ENCODE results near the gene HCFC2.
"Not testable (repeated sequence)": the region's sequence is repeated elsewhere in the genome, so short reads cannot be mapped to it uniquely, and the experiment has no call there.

The HCFC2 gene

DNA sequence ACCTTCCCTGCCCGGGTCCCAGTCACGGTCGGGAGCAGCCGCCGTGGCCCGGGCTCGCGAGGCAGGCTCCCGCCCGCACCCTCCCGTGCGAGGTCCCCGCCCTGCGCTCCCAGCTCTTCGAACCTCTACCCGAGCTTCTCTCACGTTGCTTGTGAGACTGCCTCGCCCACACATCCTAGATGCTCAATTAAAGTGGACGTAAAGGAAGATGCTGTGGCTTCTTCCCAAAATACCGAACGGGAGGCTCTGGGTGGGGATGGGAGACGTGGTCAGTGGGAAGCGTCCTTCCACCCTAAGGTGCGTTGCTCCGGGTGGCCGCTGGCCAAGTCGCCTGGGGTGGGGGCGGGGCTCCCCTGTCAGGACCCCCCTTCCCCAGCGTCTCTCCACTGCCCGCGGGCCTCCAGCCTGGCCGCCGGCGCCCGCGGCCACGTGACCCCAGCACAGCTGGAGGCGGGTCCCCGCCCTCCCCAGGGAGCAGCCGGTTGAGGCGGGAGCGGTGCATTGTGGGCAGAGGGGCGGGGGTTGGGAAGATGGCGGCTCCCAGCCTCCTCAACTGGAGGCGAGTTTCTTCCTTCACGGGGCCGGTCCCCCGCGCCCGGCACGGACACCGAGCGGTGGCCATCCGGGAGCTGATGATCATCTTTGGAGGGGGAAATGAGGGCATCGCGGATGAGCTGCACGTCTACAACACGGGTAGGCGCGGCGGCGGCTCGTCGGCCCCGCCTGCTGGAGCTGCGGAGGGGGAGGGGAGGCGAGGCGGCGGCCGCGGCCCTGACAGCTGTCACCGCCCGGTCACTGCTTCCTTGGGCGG lies at the start of gene HCFC2:
Gene HCFC2 (plus strand): TSS at position 501 of the 811 bp plus-strand sequence. CDS start 30 bp downstream, at position 531.
- DNase-seq, result peak; percentile 72 to 79

DNA sequence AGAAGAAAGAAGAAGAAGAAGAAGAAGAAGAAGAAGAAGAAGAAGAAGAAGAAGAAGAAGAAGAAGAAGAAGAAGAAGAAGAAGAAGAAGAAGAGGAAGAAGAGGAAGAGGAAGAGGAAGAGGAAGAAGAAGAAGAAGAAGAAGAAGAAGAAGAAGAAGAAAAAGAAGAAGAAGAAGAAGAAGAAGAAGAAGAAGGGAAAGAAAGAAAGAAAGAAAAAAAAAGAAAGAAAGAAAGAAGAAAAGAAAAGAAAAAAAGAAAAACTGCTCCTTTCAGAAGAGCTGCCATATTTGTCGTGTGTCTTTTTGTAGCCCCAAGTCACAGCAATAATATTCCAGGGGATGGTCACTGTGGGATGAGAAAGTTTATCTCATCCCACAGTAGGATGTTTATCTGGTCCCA lies 42.5 kb upstream of the HCFC2 start:
- not testable (repeated sequence) for DNase-seq

DNA sequence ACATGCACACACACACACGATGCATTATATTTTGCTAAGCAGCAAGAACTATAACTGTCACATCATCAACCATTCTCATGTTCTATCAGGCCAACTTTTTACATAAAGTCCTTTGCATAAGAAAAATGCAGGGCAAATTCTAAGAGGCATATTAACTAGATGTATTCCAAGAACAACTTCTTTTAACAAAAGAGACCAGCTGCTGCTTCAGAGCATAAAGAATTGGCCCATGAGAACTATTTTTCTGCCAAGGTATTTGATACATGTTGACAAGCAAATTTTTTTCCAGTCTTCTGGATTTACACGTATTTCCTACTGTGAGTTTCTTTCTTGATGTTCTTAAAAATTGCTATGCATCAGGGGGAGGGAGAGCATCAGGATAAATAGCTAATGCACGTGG lies 41.5 kb upstream of the HCFC2 start:
- DNase-seq, result no peak

DNA sequence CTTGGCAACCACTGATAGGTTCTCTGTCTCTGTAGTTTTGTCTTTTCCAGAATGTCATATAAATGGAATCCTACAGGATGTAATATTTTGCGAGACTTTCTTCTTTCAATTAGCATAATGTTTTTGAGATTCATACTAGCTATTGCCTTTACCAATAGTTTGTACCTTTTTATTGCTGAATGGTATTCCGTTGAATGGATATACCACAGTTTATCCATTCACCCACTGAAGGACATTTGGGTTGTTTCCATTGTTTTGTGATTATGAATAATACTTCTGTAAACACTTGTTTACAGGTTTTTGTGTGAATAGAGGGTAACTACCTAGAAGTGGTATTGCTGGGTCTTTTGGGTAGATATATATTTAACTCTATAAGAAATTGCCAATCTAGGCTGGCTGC lies 40.6 kb upstream of the HCFC2 start:
- no peak for DNase-seq

DNA sequence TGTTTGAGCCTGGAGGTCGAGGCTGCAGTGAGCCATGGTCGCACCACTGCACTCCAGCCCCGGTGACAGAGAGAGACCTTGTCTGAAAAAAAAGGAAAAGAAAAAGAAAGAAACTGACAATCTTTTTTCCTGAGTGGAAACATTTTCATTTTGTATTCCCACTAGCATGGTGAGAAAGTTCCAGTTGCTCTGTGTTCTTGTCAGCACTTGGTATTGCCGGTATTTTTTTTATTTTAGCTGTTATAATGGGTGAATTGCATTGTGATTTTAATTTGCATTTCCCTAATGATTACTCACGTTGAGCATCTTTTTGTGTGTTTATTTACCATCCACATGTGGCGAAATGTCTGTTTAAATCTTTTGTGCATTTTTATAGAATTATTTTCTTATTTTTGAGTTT lies 40.0 kb upstream of the HCFC2 start:
- no peak for DNase-seq

DNA sequence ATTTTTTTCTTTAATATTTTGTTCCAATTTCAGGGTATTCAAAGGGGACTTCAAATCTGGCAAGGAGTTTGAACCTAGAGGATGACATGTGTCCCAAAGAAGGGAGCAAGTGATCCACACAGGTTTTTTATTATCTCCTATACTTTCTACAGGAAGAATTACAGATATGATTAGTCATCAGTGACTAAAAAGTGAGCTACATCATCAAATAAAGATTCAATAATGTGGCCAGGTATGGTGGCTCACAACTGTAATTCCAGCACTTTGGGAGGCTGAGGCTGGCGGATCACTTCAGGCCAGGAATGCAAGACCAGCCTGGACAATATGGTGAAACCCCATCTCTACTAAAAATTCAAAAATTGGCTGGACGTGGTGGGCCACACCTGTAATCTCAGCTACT lies 38.6 kb upstream of the HCFC2 start:
- no peak for DNase-seq

DNA sequence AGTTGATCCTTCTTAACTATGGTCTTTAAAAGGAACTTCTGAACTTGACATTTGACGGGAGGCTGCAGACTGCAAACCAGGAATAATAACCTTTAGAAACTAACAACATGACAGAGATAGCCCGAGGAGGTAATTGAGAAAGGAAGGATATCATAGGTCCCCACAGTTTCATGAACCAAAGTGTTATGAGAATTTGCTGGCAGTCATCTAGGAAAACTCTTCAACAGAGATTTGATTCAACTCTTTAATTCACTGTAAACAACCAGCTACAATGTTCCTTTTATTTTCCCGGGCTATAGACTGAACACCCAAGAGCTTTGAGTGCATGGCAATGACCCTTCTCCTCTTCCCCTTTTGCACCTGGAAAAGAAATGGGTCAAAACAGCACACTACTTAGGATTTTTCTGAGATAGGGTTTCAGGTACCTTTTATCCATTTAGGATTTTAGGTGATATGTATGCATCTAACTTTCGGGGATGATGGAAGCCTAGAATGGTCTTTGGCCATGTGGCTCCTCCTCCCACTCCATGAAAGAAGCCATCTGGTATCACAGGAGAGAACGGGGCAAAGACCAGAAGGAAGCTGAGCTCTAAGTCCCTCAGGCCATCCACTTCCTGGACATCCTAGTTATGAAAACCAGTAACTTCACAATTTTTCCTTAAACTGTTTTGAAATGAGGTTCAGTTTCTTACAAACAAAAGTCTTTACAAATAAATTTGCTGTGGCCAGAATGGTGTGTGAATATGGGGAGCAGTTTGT lies 37.3 kb upstream of the HCFC2 start:
- no peak for DNase-seq

DNA sequence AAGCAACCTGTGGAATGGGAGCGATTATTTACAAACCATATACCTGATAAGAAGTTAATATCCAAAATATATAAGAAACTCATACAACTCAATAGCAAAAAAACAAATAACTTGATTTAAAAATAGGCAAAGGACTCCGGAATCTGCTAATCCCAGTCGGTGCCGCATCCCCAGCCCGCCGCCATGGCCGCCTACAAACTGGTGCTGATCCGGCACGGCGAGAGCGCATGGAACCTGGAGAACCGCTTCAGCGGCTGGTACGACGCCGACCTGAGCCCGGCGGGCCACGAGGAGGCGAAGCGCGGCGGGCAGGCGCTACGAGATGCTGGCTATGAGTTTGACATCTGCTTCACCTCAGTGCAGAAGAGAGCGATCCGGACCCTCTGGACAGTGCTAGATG lies 33.7 kb upstream of the HCFC2 start:
- not testable (repeated sequence) for DNase-seq

DNA sequence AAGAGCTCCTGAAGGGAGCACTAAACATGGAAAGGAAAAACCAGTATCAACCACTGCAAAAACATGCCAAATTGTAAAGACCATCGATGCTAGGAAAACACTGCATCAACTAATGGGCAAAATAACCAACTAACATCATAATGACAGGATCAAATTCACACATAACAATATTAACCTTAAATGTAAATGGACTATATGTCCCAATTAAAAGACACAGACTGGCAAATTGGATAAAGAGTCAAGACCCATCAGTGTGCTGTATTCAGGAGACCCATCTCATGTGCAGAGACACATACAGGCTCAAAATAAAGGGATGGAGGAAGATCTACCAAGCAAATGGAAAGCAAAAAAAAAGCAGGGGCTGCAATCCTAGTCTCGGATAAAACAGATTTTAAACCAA lies 28.2 kb upstream of the HCFC2 start:
- DNase-seq, result not testable (repeated sequence)

DNA sequence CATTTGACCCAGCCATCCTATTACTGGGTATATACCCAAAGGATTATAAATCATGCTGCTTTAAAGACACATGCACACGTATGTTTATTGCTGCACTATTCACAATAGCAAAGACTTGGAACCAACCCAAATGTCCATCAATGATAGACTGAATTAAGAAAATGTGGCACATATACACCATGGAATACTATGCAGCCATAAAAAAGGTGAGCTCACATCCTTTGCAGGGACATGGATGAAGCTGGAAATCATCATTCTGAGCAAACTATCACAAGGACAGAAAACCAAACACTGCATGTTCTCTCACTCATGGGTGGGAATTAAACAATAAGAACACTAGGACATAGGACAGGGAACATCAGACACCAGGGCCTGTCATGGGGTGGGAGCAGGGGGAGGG lies 24.6 kb upstream of the HCFC2 start:
- not testable (repeated sequence) for DNase-seq

DNA sequence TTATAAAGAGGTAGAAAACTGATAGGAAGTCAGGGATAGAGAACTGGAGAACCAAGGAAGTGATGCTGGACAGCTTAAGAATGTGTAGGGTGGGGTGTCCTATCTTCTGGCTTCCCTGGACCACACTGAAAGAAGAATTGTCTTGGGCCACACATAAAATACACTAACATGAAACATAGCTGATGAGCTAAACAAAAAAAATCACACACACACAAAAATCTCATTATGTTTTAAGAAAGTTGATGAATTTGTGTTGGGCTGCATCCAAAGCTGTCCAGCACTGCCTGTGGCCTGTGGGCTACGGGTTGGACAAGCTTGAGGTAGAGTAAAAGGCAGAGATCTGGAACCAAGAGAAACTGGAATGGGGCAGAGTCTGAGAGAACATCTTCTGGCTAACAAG lies 21.8 kb upstream of the HCFC2 start:
- DNase-seq, result no peak

DNA sequence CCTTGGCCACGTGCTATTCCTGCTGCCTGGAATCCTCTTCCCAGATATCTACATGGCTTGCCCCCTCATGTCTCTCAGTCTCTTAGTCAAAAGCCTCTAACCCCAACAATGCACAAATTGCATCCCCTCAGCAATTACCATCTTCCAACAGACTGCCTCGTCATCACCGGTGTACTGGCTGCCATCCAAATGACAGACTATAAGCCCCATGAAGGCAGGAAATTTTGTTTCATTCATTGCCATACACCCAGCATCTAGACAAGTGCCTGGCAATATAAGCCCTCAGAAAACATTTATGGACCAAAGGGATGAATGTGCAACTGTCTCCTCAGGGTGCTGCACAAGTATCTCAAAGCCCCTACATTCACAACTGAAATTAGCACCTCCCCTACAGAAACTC lies 20.2 kb upstream of the HCFC2 start:
- no peak for DNase-seq

DNA sequence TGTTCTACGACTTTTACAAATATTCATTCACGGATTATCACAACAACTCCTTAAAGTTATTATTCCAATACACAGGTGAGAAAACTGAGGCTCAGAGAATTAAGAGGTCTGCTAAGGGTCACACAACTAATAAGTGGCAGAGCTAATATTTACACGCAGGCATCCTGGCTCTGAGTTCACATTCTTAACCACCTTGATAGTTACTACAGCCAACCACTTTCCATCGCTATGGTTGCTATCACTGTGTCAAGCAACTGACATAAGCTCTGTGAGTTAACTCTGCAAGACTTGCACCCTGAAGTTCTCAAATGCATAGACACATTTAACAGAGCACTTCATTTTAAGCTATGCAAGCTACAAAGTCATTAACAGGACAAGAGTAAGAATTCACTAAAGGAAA lies 18.0 kb upstream of the HCFC2 start:
- no peak for DNase-seq

DNA sequence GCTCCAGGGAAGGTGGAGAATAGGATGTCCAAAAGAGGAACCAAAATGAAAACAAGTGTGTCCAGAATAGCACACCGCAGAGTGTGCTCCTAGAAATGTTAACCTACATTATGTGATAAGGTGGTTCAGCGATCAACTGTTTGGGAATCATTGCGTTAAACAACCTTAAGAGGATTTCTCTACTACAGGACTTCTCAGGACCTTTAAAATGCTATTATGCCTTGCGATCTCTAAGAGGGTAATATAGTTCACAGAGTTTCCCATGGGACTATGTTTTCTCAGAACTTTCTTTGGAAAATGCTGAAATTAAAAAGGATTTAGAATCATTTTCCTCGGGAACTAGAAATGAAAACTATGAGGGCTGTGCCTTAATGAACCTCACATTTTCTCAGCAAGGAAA lies 16.2 kb upstream of the HCFC2 start:
- DNase-seq, result no peak

DNA sequence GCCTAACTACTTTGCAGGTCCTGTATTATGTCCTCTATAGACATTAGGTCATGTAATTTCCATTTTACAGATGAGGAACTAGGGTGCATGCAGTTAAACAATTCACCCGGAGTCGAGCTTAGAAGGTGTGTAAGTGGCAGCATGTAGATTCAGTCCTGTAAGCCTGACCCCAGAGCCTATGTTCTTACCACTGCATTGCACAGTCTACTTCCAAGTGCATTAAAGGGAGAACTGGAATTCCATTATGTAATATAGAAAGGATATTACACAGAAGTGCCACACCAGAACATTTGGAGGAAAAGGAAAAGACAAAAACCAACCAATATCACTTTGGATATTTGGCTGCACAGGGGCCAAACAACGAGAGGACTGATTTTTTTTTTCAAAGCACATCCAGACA lies 15.5 kb upstream of the HCFC2 start:
- no peak for DNase-seq

DNA sequence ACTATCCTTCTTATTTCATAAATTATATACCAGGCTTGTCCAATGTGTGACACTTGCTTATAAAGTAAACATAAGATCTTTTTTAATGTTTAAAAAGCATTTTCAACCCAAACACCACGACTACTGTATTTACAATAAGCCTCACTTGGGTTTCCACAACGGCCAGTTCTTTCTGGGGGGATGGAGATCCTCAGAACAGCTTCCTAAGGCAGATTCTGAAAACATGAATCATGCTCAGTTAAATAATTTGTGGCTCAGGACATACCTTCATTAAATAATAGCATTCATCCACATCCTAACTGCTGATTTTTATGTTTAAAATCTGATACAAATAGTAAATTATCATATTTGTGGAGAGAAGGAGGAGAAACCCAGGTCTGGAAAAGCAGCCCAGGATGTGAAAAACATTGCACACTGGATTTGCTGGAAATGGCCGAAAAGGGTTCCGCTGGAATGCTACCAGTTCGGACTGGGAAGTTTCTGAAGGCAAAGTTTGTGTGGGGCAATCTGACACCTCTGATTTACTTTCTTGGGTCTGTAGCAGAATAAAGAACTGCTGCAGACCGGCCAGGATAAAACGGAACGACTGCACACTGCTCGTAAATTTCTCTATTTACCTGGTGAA lies 14.9 kb upstream of the HCFC2 start:
- DNase-seq, result no peak

DNA sequence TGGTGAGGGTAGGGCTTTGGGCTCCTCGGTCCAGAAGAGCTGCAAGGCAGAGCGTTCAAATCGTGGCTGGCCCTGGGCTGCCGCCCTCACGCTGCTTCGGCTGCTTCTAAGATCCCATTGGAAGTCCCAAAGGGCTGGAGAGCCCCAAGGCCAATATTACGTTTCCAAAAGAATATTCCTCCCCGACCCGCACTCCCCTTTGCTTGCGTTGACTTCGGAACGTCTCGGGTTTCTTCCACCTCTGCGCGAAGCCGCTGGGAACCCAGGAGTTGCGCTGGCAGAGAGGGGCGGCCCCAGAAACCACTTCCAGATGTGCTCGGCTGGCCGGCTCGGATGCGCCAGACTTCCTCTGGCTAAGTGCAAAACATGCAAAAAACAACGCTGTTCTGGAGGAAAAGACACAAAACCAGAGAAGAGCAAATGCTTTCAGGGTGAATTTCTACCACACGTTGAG lies 14.4 kb upstream of the HCFC2 start, which contains the start of gene GLT8D2:
Gene GLT8D2 (minus strand): TSS at position 285 of the 454 bp plus-strand sequence. CDS start 30,539 bp downstream, outside the sequence.
- DNase-seq, result peak; percentile 26 to 28

DNA sequence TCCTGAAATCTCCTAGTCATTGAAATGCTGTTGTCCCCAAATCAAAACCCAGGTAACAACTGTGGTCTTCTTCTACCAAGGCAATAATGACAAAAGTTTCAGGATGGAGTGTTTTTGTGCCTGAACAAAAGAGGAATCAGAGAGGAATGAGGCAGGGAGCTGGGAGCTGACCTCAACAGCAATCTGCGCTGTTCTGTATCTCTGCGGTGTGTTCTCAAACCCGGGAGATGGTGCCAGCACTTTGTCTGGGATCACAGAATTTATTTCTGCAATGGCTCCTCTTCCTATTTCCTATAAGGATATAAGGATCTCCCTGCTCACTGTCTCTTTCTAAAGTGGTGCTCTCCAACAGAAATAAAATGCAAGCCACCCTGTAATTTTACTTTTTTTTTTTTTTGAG lies 13.9 kb upstream of the HCFC2 start:
- no peak for DNase-seq

DNA sequence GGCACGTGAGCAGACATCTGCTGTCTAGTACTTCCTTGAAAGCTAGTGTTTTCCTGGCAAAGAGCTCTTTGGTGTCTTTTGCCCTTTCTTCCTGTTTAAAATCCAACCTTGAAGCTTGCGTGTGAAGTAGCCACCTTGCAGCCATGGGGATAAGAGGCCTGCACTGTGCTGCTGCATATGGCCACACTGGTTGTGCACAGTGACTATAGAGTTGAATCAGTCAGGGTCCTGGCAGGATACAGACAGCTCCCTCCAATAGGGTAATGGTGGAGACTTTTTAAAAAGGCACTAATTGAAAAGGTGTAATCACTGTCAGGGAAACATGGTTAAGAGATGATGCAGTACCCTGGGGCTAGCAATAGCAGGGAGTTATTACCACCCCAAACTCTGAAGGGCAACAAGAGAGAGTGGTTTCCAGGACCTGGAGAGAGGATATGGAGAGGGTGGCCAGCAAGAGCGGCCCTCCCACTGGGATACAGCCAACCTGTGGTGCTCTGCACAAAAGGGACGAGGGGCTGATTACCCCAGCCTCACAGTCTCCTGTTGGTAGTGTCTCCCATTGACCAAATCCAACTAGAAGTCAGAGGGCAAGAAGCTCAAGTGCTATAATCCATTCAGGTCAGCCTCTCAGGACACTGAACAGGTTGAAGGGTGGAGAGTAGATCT lies 9.5 kb upstream of the HCFC2 start:
- DNase-seq, result no peak

DNA sequence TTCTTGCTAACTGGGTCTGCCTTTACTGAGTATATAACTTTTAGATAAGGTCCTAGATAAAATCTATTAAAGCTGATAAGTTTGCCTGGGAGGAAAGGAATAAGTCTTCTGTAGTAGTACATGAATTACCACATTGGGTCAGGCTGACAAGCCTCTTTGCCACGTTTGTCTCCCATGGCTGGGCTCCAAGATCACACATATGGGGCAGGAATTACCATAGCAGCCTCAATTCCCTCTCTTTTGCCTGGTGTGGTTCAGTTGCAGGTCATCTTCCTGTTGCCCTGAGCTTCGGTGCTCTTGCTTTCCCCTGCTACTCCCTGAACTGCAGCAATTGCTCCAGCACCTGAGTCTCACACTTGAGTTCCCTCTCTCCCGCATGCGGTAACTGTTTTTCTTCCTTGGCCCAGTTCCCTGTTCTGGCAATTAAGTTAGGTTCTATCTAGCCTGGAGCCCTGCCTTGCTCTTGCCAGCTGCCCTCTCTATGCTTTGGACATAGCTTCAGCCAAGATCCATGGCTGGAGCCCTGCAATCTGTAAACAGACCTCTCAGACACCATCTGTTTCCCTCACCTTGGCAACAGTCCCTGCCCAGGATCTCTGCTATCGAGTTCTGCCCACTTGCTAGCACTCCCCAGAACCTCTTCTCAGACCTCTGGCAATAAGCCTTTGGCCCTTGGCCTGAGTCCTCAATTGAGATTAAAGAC lies 8.5 kb upstream of the HCFC2 start:
- no peak for DNase-seq

DNA sequence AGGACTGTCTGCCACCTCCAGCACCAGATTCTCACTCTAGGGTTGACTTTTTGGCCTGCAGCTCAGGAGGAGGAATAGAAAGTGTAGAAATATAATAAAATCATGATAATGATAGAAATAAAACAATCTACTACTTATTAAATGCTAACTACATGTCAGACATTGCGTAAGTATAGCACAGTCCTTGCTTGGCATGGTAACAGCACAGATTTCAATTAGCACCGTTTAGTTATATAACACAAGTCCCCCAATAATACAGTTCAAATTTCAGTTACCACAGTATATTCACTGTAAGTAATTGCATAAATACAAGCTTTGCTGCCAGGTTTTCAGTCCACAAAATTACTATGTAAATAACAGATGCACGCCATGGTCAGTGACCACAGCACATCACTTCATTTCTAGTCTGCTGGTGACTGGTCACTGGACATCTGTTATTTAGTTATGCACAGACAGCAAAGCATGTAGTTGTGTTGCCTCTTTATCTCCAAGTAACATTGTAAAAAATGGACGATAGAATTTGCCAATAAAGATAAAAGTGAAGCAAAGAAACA lies 7.8 kb upstream of the HCFC2 start:
- no peak for DNase-seq

DNA sequence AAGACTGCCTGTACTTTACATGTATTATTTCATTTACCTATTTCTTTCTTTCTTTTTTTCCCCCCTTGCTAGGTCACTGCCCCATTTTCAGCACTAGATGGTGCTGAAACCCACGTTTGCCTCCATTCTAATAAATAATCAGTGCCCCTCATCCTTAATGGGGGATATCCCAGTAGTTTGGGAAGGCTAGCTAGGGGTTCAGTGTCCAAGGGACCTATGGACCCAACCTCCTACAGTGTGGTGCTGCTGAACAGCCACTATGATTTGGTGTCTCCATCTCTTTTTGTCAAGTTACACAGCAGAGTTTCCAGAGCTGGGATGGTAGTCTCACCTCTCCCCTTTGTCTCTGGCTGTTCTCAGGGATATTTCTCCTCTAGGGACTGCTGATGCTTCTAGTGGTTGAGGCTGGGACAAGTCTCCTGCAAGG lies 6.5 kb upstream of the HCFC2 start:
- DNase-seq, result peak; percentile 53 to 55
